Measurements from ENCODE around the gene FECH. TPM values are rescaled to one million over a fixed set of nuclear protein-coding genes. Genes with fewer than 3 reads are reported as not detected.
"Not testable (repeated sequence)": the region's sequence is repeated elsewhere in the genome, so short reads cannot be mapped to it uniquely, and the experiment has no call there.

Gene FECH
- total RNA-seq, result 17.0 and 18.1 TPM in 2 replicates

- intact Hi-C loops (cut with micrococcal nuclease), result loop anchor here (1.0 to 10.0 kb wide), 4 partner anchors 24 to 932 kb away; partner anchors contain the start of genes NARS1 and WDR7
These were observed at the start of gene FECH for GRCh38 chr18:57586251-57587049. Gene FECH (minus strand): TSS chr18:57586702. CDS start chr18:57586620, 82 bp downstream.

- intact Hi-C loops (cut with micrococcal nuclease), result no loop called here
These were observed 48.7 kb upstream of the FECH start for GRCh38 chr18:57635003-57635822.

GRCh38 chr18:57631697-57632096, 45.2 kb upstream of the FECH start:
- intact Hi-C loops (cut with micrococcal nuclease), result loop anchor here (5.0 kb wide), 1 partner anchor 411 kb away; the partner anchor contains the start of gene NEDD4L

GRCh38 chr18:57630754-57631595, 44.5 kb upstream of the FECH start:
- intact Hi-C loops (cut with micrococcal nuclease), result loop anchor here (1.0 to 5.0 kb wide), 5 partner anchors 10 to 993 kb away; partner anchors contain the start of genes FECH, NARS1, NEDD4L and TXNL1

- intact Hi-C loops (cut with micrococcal nuclease), result loop anchor here (1.0 to 5.0 kb wide), 5 partner anchors 9 to 992 kb away; partner anchors contain the start of genes FECH, NARS1, NEDD4L and TXNL1
These were observed 43.7 kb upstream of the FECH start for GRCh38 chr18:57630002-57630753.

- intact Hi-C loops (cut with micrococcal nuclease), result loop anchor here (10.0 kb wide), 3 partner anchors 205 to 1725 kb away; partner anchors contain the start of gene LMAN1
These were observed 42.9 kb upstream of the FECH start for GRCh38 chr18:57629422-57629821.

GRCh38 chr18:57627488-57627887, 41.0 kb upstream of the FECH start:
- intact Hi-C loops (cut with micrococcal nuclease), result loop anchor here (10.0 kb wide), 3 partner anchors 207 to 1727 kb away; partner anchors contain the start of gene LMAN1

GRCh38 chr18:57624988-57625387, 38.5 kb upstream of the FECH start:
- intact Hi-C loops (cut with micrococcal nuclease), result loop anchor here (5.0 to 10.0 kb wide), 4 partner anchors 210 to 1730 kb away; partner anchors contain the start of gene LMAN1

GRCh38 chr18:57621246-57621604, 34.7 kb upstream of the FECH start:
- intact Hi-C loops (cut with micrococcal nuclease), result loop anchor here (1.0 to 10.0 kb wide), 7 partner anchors 9 to 1734 kb away; partner anchors contain the start of genes FECH, LMAN1 and TXNL1

- intact Hi-C loops (cut with micrococcal nuclease), result loop anchor here (2.0 to 10.0 kb wide), 5 partner anchors 215 to 1735 kb away; partner anchors contain the start of genes LMAN1 and TXNL1
These were observed 33.4 kb upstream of the FECH start for GRCh38 chr18:57619876-57620275.

- intact Hi-C loops (cut with micrococcal nuclease), result no loop called here
These were observed 32.4 kb upstream of the FECH start for GRCh38 chr18:57618910-57619309.

GRCh38 chr18:57603871-57604270, 17.4 kb upstream of the FECH start:
- intact Hi-C loops (cut with micrococcal nuclease), result no loop called here

GRCh38 chr18:57595347-57595746, 8.8 kb upstream of the FECH start:
- intact Hi-C loops (cut with micrococcal nuclease), result no loop called here

- intact Hi-C loops (cut with micrococcal nuclease), result not testable (repeated sequence)
These were observed 6.2 kb upstream of the FECH start for GRCh38 chr18:57592716-57593115.

GRCh38 chr18:57589161-57589560, 2.7 kb upstream of the FECH start:
- intact Hi-C loops (cut with micrococcal nuclease), result loop anchor here (10.0 kb wide), 1 partner anchor 934 kb away; the partner anchor contains the start of gene WDR7

GRCh38 chr18:57587098-57587661, 678 bp upstream of the FECH start:
- intact Hi-C loops (cut with micrococcal nuclease), result loop anchor here (2.0 to 10.0 kb wide), 2 partner anchors 24 to 932 kb away; partner anchors contain the start of gene WDR7

GRCh38 chr18:57585855-57586250, 649 bp downstream of the FECH start:
- intact Hi-C loops (cut with micrococcal nuclease), result loop anchor here (1.0 to 10.0 kb wide), 4 partner anchors 23 to 931 kb away; partner anchors contain the start of genes NARS1 and WDR7

GRCh38 chr18:57585421-57585820, 1.1 kb downstream of the FECH start:
- intact Hi-C loops (cut with micrococcal nuclease), result loop anchor here (10.0 kb wide), 1 partner anchor 931 kb away; the partner anchor contains the start of gene WDR7

- intact Hi-C loops (cut with micrococcal nuclease), result loop anchor here (10.0 kb wide), 1 partner anchor 930 kb away; the partner anchor contains the start of gene WDR7
These were observed 2.1 kb downstream of the FECH start for GRCh38 chr18:57584444-57584843.

Measured in T-helper 2 cell treated with Interferon-gamma antibody and Interleukin-4, amounts not matched to agents 100 ng/mL and 5 ng/mL, for 36 hours (primary cell).